Panc1 (cell line): ENCODE results near the gene NUP153. TPM values are rescaled to one million over a fixed set of nuclear protein-coding genes. Genes with fewer than 3 reads are reported as not detected.

Experiments used
- ATAC-seq: fragments of 200-7000 bp; cut with Tn5 transposase; 2 replicates; pipeline ENCODE4 v1.9.1; 2020; ENCODE audit warnings: mild to moderate bottlenecking, moderate library complexity
- BruUV-seq: library from RNA; stranded (reverse); fragments of 400-500 nt; replicated peaks from 2 replicates; lab custom pipeline; 2021; lab: Mats Ljungman, UMichigan
- CTCF ChIA-PET: fragments of 300-600 bp; sonication (Branson Sonifier 250); formaldehyde crosslinking; loops from one replicate; lab custom pipeline; 2022; ENCODE audit warnings: antibody characterized with exemption; lab: Charles Lee
- POLR2A ChIA-PET: fragments of 300-600 bp; sonication (Branson Sonifier 250); formaldehyde crosslinking; loops from one replicate; lab custom pipeline; 2022; ENCODE audit warnings: antibody characterized with exemption; lab: Charles Lee
- DNase-seq: peaks from one replicate; pipeline ENCODE4 v3.0.0-alpha.2; 2010; ENCODE audit warnings: low read depth, low spot score
- H3K27ac ChIP-seq: 2 replicates; pipeline ENCODE4 v1.5.1; 2011; ENCODE audit warnings: mild to moderate bottlenecking, low read length, inconsistent platforms
- H3K27me3 ChIP-seq: fragments of 200-500 bp; sonication (Bioruptor generic); 2 replicates; pipeline ENCODE4 v1.6.0; 2014; ENCODE audit warnings: low read length, inconsistent platforms; ENCODE audit not compliant: control insufficient read depth, insufficient read depth
- H3K36me3 ChIP-seq: fragments of 200-500 bp; sonication (Bioruptor generic); 2 replicates; pipeline ENCODE4 v1.5.1; 2014; ENCODE audit warnings: inconsistent platforms, mild to moderate bottlenecking, low read length, moderate library complexity; ENCODE audit not compliant: control insufficient read depth, insufficient read depth
- H3K4me1 ChIP-seq: 2 replicates; pipeline ENCODE4 v1.5.1; 2011; ENCODE audit warnings: inconsistent platforms, mild to moderate bottlenecking, low read length, moderate library complexity; ENCODE audit not compliant: control insufficient read depth, insufficient read depth
- H3K4me3 ChIP-seq, 2 experiments: 2 replicates each; pipeline ENCODE4 v1.5.1; 2011 to 2012; ENCODE audit warnings: low read depth in 2 of 2, low read length in 2 of 2, mild to moderate bottlenecking in 2 of 2, inconsistent platforms in 1 of 2, moderate library complexity in 1 of 2
- H3K9me3 ChIP-seq: fragments of 200-500 bp; sonication (Bioruptor generic); 2 replicates; pipeline ENCODE4 v1.5.1; 2014; ENCODE audit warnings: low read depth, mild to moderate bottlenecking, inconsistent platforms, low read length, moderate library complexity; ENCODE audit not compliant: control insufficient read depth, insufficient read depth
- CTCF ChIP-seq: fragments of 450-650 bp; IDR thresholded peaks from 2 replicates; pipeline ENCODE4 v1.5.1; 2017; ENCODE audit warnings: mild to moderate bottlenecking
- POLR2AphosphoS5 ChIP-seq: IDR thresholded peaks from 2 replicates; pipeline ENCODE4 v1.6.1; 2012; ENCODE audit warnings: mild to moderate bottlenecking, low read depth, low read length, moderate library complexity
- REST ChIP-seq, 2 experiments: IDR thresholded peaks; 2 replicates each; pipeline ENCODE4 v1.6.1; 2011 to 2012; ENCODE audit warnings: low read depth in 2 of 2, control low read depth in 1 of 2, low read length in 1 of 2, mild to moderate bottlenecking in 1 of 2, moderate library complexity in 1 of 2; ENCODE audit not compliant: insufficient read depth in 1 of 2
- SIN3A ChIP-seq: IDR thresholded peaks from 2 replicates; pipeline ENCODE4 v1.6.1; 2012; ENCODE audit warnings: low read depth, mild to moderate bottlenecking, low read length, moderate library complexity, borderline replicate concordance; ENCODE audit not compliant: insufficient read depth
- TCF7L2 ChIP-seq: IDR thresholded peaks from 2 replicates; pipeline ENCODE4 v1.6.1; 2011; ENCODE audit warnings: mild to moderate bottlenecking, low read depth, low read length, inconsistent platforms
- in situ Hi-C: cut with HindIII; loops from 2 replicates; pipeline ENCODE4 v1.10.0; 2016; ENCODE audit warnings: low sequenced_read_pairs, low pct_unique_long_range_greater_than_20kb
- intact Hi-C: fragments of 100-400 bp; cut with micrococcal nuclease; formaldehyde crosslinking; loops from one replicate; pipeline ENCODE4 v1.10.0; 2022; ENCODE audit not compliant: unreplicated experiment
- total RNA-seq: library from RNA; stranded (reverse); gene quantifications from one replicate; pipeline ENCODE4 v1.2.1, GENCODE V29; 2021; ENCODE audit not compliant: unreplicated experiment

Gene NUP153
- total RNA-seq, 1 experiment from 2014 or later: 62.0 TPM

- no peak overlapping the region for H3K27ac ChIP-seq
- POLR2A ChIA-PET: no interaction called here
- H3K36me3 ChIP-seq: peaks cover 32% of the 10 kb centered on the region
- intact Hi-C loops (no loop called here), in situ Hi-C loops (no loop called here)
- ATAC-seq (no peak), DNase-seq (no peak)
- H3K27me3 ChIP-seq: no peaks in the 10 kb centered on the region
- CTCF ChIA-PET: no interaction called here
- no peaks in the 10 kb centered on the region for H3K9me3 ChIP-seq
- no TSS peak for BruUV-seq
- no peak overlapping the region for H3K4me3 ChIP-seq
- no peaks in the 10 kb centered on the region for H3K4me1 ChIP-seq
- no peak for TF ChIP-seq CTCF
- TF ChIP-seq SIN3A: no peak
- TF ChIP-seq REST (IDR thresholded peaks at IDR 0.05; ENCODE audit: insufficient read depth in 1 of 2, low read depth in 2 of 2, low read length in 1 of 2): no peak
- TF ChIP-seq TCF7L2: no peak
- TF ChIP-seq POLR2AphosphoS5: no peak
Measured at GRCh38 chr6:17621003-17621402, 85.7 kb downstream of the NUP153 start.

GRCh38 chr6:17615794-17616193 is 90.9 kb downstream of the NUP153 start:
- H3K36me3 ChIP-seq: peaks cover 12% of the 10 kb centered on the region

More at GRCh38 chr6:17615794-17616193, 90.9 kb downstream of the NUP153 start:
- DNase-seq (no peak), ATAC-seq (no peak)
- BruUV-seq: no TSS peak
- intact Hi-C loops (no loop called here), in situ Hi-C loops (no loop called here)
- no peak overlapping the region for H3K4me3 ChIP-seq
- no peaks in the 10 kb centered on the region for H3K9me3 ChIP-seq
- H3K27me3 ChIP-seq: no peaks in the 10 kb centered on the region
- no peak overlapping the region for H3K27ac ChIP-seq
- ChIA-PET POLR2A (no interaction called here), CTCF (interaction anchor here (0.6 kb wide), 1 partner anchor 20 kb away, joined by 5 read pairs; no protein-coding TSS in a partner anchor)
- TF ChIP-seq POLR2AphosphoS5: no peak
- TF ChIP-seq SIN3A: no peak
- TF ChIP-seq CTCF: no peak
- TF ChIP-seq TCF7L2: no peak
- no peak for TF ChIP-seq REST (IDR thresholded peaks at IDR 0.05; ENCODE audit: insufficient read depth in 1 of 2, low read depth in 2 of 2, low read length in 1 of 2)
- H3K4me1 ChIP-seq: no peaks in the 10 kb centered on the region
